HG02981 (cell line): ENCODE results near the gene STOML2.
A peak's percentile ranks its signal among the peaks of the same experiment; 100 is the strongest.

Experiments
- ATAC-seq: cut with Tn5 transposase; IDR thresholded peaks from one replicate; pipeline ENCODE4 v1.9.1; 2021; ENCODE audit warnings: mild to moderate bottlenecking, moderate library complexity; ENCODE audit not compliant: unreplicated experiment

STOML2 gene

GRCh38 chr9:35107297-35108290, 4.7 kb upstream of the STOML2 start:
- ATAC-seq, result no peak

GRCh38 chr9:35106343-35106730, 3.4 kb upstream of the STOML2 start:
- no peak for ATAC-seq

- no peak for ATAC-seq
Measured at GRCh38 chr9:35105571-35106342, 2.8 kb upstream of the STOML2 start.

- ATAC-seq, result no peak
Measured at GRCh38 chr9:35105126-35105525, 2.2 kb upstream of the STOML2 start.

GRCh38 chr9:35104586-35104985, 1.7 kb upstream of the STOML2 start:
- ATAC-seq, result no peak

- no peak for ATAC-seq
Measured at GRCh38 chr9:35103660-35104191, 795 bp upstream of the STOML2 start.

GRCh38 chr9:35102465-35102768, 514 bp downstream of the STOML2 start:
- ATAC-seq, result no peak

GRCh38 chr9:35097573-35097972, 5.4 kb downstream of the STOML2 start:
- ATAC-seq, result no peak

- peak; percentile 91 for ATAC-seq
Measured at GRCh38 chr9:35096035-35096849, 6.7 kb downstream of the STOML2 start, which contains the start of gene PIGO. PIGO (minus strand) TSS chr9:35096591; CDS start chr9:35095565, 1,026 bp downstream.

GRCh38 chr9:35091536-35091935, 11.4 kb downstream of the STOML2 start:
- no peak for ATAC-seq

GRCh38 chr9:35089434-35089833, 13.5 kb downstream of the STOML2 start:
- ATAC-seq, result no peak

- ATAC-seq, result no peak
Measured at GRCh38 chr9:35085078-35085477, 17.9 kb downstream of the STOML2 start.

- ATAC-seq, result peak; percentile 78
Measured at GRCh38 chr9:35079426-35080341, 23.2 kb downstream of the STOML2 start, which contains the start of gene FANCG. FANCG (minus strand) TSS chr9:35079942; CDS start chr9:35079524, 418 bp downstream.

- ATAC-seq, result no peak
Measured at GRCh38 chr9:35079041-35079425, 23.9 kb downstream of the STOML2 start.

- ATAC-seq, result no peak
Measured at GRCh38 chr9:35078066-35078465, 24.9 kb downstream of the STOML2 start.

- no peak for ATAC-seq
Measured at GRCh38 chr9:35076848-35077247, 26.1 kb downstream of the STOML2 start.

- ATAC-seq, result no peak
Measured at GRCh38 chr9:35075358-35075757, 27.6 kb downstream of the STOML2 start.

GRCh38 chr9:35074791-35075190, 28.1 kb downstream of the STOML2 start:
- ATAC-seq, result no peak

- ATAC-seq, result no peak
Measured at GRCh38 chr9:35074141-35074540, 28.8 kb downstream of the STOML2 start.

GRCh38 chr9:35073279-35073612, 29.7 kb downstream of the STOML2 start:
- no peak for ATAC-seq
